Caco-2 (cell line): Measurements from ENCODE around the gene CYP1A2. TPM values are rescaled to one million over a fixed set of nuclear protein-coding genes. Genes with fewer than 3 reads are reported as not detected.

Experiments used
- BruUV-seq: library from RNA; stranded (reverse); fragments of 400-500 nt; replicated peaks from 2 replicates; lab custom pipeline; 2021; lab: Mats Ljungman, UMichigan
- CTCF ChIA-PET: fragments of 300-600 bp; sonication (Branson Sonifier 250); formaldehyde crosslinking; loops from one replicate; lab custom pipeline; 2022; ENCODE audit warnings: antibody characterized with exemption; lab: Charles Lee
- POLR2A ChIA-PET: fragments of 300-600 bp; sonication (Branson Sonifier 250); formaldehyde crosslinking; loops from one replicate; lab custom pipeline; 2022; ENCODE audit warnings: antibody characterized with exemption; lab: Charles Lee
- DNase-seq, 2 experiments: peaks; one replicate each; pipeline versions ENCODE4 v3.0.0 to v3.0.0-alpha.2; 2020 to 2022
- H3K27me3 ChIP-seq: replicated peaks from 2 replicates; pipeline ENCODE4 v1.6.0; 2011; ENCODE audit warnings: low read length; ENCODE audit not compliant: control insufficient read depth, insufficient read depth
- H3K36me3 ChIP-seq: 2 replicates; pipeline ENCODE4 v1.5.1; 2011; ENCODE audit warnings: low read length; ENCODE audit not compliant: control insufficient read depth, insufficient read depth
- H3K4me1 ChIP-seq: fragments of 250-450 bp; sonication (Bioruptor Pico); 2 replicates; pipeline ENCODE4 v1.5.1; 2020; ENCODE audit warnings: mild to moderate bottlenecking
- H3K4me3 ChIP-seq: 2 replicates; pipeline ENCODE4 v1.5.1; 2011; ENCODE audit warnings: low read depth, mild to moderate bottlenecking, control low read depth, low read length
- H3K9me3 ChIP-seq: fragments of 250-450 bp; sonication (Bioruptor Pico); 2 replicates; pipeline ENCODE4 v1.5.1; 2020; ENCODE audit warnings: mild to moderate bottlenecking, moderate library complexity
- H3K27ac Mint-ChIP-seq: one replicate; pipeline ENCODE4 v1.8.0; 2022; ENCODE audit warnings: mixed read lengths; ENCODE audit not compliant: unreplicated experiment
- H3K27me3 Mint-ChIP-seq: one replicate; pipeline ENCODE4 v1.8.0; 2022; ENCODE audit warnings: mixed read lengths; ENCODE audit not compliant: insufficient read depth, unreplicated experiment
- H3K36me3 Mint-ChIP-seq: one replicate; pipeline ENCODE4 v1.8.0; 2022; ENCODE audit warnings: mild to moderate bottlenecking, mixed read lengths; ENCODE audit not compliant: insufficient read depth, unreplicated experiment
- H3K4me1 Mint-ChIP-seq: one replicate; pipeline ENCODE4 v1.8.0; 2022; ENCODE audit warnings: low read depth, mixed read lengths; ENCODE audit not compliant: unreplicated experiment
- H3K4me3 Mint-ChIP-seq: one replicate; pipeline ENCODE4 v1.8.0; 2022; ENCODE audit warnings: mild to moderate bottlenecking, moderate library complexity, mixed read lengths; ENCODE audit not compliant: unreplicated experiment
- H3K9me3 Mint-ChIP-seq: one replicate; pipeline ENCODE4 v1.8.0; 2022; ENCODE audit warnings: mixed read lengths; ENCODE audit not compliant: unreplicated experiment
- intact Hi-C: fragments of 100-400 bp; cut with micrococcal nuclease; formaldehyde crosslinking; loops from one replicate; pipeline ENCODE4 v1.10.0; 2022; ENCODE audit not compliant: unreplicated experiment
- microRNA-seq: library from miRNA; unstranded; fragments of <30 nt; microRNA quantifications from one replicate; pipeline ENCODE4 v1.2.0, GENCODE V29; 2022
- total RNA-seq: library from RNA; stranded (reverse); gene quantifications from 2 replicates; pipeline ENCODE4 v1.2.3, GENCODE V29; 2022
- TF ChIP-seq, protein P1 (sequence below), 2 experiments: fragments of 200-600 bp in 1 of 2; IDR thresholded peaks; 1 replicate in 1 of 2; 2 replicates in 1 of 2; pipeline versions ENCODE4 v1.5.1 to v1.8.0; 2011 to 2022; ENCODE audit warnings: antibody characterized with exemption in 1 of 2, control low read depth in 1 of 2, inconsistent platforms in 1 of 2, low read depth in 1 of 2, low read length in 1 of 2, mild to moderate bottlenecking in 1 of 2, moderate library complexity in 1 of 2; ENCODE audit not compliant: insufficient read depth in 1 of 2, severe bottlenecking in 1 of 2, unreplicated experiment in 1 of 2

CYP1A2 gene
- total RNA-seq, 1 experiment from 2014 or later: not detected

DNA sequence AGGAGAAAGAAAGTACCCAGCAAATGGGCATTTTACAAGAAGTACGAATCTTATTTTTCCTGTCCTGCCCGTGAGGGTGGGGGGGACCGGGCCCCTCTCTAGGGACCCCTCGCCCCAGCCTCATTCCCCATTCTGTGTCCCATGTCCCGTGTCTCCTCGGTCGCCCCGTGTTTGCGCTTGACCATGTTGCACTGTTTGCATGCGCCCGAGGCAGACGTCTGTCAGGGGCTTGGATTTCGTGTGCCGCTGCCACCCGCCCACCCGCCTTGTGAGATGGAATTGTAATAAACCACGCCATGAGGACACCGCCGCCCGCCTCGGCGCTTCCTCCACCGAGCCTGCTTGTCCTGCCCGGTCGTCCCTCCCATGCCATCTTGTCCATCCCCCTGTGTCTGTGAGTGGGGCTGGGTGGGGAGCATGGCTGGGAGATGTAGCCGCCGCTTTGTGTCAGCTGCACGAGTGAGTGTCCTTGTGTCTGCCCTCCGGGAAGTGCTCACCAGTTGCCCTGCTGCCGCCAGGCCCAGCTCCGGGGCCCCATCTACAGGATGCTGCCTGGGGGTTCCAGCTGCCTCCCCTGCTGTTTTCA is 54.3 kb downstream of the CYP1A2 start:
- ChIA-PET POLR2A (no interaction called here), CTCF (no interaction called here)
- Histone ChIP-seq H3K27me3 (no peaks in the 10 kb centered on the region), H3K4me1 (no peaks in the 10 kb centered on the region), H3K9me3 (no peaks in the 10 kb centered on the region), H3K4me3 (no peak overlapping the region), H3K36me3 (peaks cover 6% of the 10 kb centered on the region)
- peak in 1 of 2 experiments; percentile 23 for DNase-seq
- H3K9me3 Mint-ChIP-seq: no peaks in the 10 kb centered on the region
- H3K27ac Mint-ChIP-seq: no peak overlapping the region
- H3K4me1 Mint-ChIP-seq: no peaks in the 10 kb centered on the region
- TF ChIP-seq, protein P1, sequence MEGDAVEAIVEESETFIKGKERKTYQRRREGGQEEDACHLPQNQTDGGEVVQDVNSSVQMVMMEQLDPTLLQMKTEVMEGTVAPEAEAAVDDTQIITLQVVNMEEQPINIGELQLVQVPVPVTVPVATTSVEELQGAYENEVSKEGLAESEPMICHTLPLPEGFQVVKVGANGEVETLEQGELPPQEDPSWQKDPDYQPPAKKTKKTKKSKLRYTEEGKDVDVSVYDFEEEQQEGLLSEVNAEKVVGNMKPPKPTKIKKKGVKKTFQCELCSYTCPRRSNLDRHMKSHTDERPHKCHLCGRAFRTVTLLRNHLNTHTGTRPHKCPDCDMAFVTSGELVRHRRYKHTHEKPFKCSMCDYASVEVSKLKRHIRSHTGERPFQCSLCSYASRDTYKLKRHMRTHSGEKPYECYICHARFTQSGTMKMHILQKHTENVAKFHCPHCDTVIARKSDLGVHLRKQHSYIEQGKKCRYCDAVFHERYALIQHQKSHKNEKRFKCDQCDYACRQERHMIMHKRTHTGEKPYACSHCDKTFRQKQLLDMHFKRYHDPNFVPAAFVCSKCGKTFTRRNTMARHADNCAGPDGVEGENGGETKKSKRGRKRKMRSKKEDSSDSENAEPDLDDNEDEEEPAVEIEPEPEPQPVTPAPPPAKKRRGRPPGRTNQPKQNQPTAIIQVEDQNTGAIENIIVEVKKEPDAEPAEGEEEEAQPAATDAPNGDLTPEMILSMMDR (IDR thresholded peaks at IDR 0.05; ENCODE audit: insufficient read depth in 1 of 2, low read depth in 1 of 2, low read length in 1 of 2, severe bottlenecking in 1 of 2, unreplicated experiment in 1 of 2): no peak
- no peak overlapping the region for H3K4me3 Mint-ChIP-seq
- intact Hi-C loops: no loop called here
- no peaks in the 10 kb centered on the region for H3K27me3 Mint-ChIP-seq
- H3K36me3 Mint-ChIP-seq: peaks cover 37% of the 10 kb centered on the region
- no TSS peak for BruUV-seq

DNA sequence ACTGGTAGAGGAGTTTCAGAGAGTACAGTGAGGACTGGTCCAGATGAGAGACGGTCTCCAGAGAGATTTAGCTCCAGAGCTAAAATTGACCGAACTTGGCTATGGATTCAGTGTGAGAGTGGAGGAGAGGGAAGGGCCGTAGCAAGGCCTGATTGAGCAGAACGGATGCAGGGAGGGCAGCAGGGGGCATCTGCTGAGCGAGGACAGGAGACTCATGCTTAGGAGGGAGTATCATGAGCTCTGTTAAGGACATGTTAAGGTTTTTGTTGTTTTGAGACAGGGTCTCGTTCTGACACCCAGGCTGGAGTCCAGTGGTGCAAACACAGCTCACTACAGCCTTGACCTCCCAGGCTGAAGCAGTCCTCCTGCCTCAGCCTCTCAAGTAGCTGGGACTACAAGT is 56.3 kb downstream of the CYP1A2 start:
- Mint-ChIP-seq H3K27me3 (no peaks in the 10 kb centered on the region), H3K4me3 (no peak overlapping the region), H3K27ac (no peak overlapping the region), H3K4me1 (no peaks in the 10 kb centered on the region), H3K9me3 (no peaks in the 10 kb centered on the region), H3K36me3 (peaks cover 37% of the 10 kb centered on the region)
- POLR2A ChIA-PET: interaction anchor here (0.6 kb wide), 1 partner anchor 19 kb away, joined by 3 read pairs; no protein-coding TSS in a partner anchor
- Histone ChIP-seq H3K4me1 (no peaks in the 10 kb centered on the region), H3K27me3 (no peaks in the 10 kb centered on the region), H3K36me3 (peaks cover 6% of the 10 kb centered on the region), H3K4me3 (no peak overlapping the region), H3K9me3 (no peaks in the 10 kb centered on the region)
- CTCF ChIA-PET: interaction anchor here (1.0 to 1.1 kb wide), 3 partner anchors 15 to 36 kb away, joined by 3 to 4 read pairs (median 3); no protein-coding TSS in a partner anchor
- BruUV-seq: no TSS peak
- intact Hi-C loops: no loop called here
- no peak for DNase-seq
- TF ChIP-seq, protein P1 (IDR thresholded peaks at IDR 0.05; ENCODE audit: insufficient read depth in 1 of 2, low read depth in 1 of 2, low read length in 1 of 2, severe bottlenecking in 1 of 2, unreplicated experiment in 1 of 2): no peak

Small RNAs within 50 kb of the gene (microRNA-seq; reads per million reads assigned to microRNA genes)
- gene MIR4513: not detected

Other genes with a start within 250 kb of the CYP1A2 start
- gene ARID3B, start 207.6 kb upstream of the CYP1A2 start, total RNA-seq: 36.1 and 37.0 TPM in 2 replicates
- gene CLK3, start 133.0 kb upstream of the CYP1A2 start, total RNA-seq: 49.4 and 54.5 TPM in 2 replicates
- gene EDC3, start 52.8 kb upstream of the CYP1A2 start, total RNA-seq: 50.9 and 62.0 TPM in 2 replicates
- gene CYP1A1, start 23.3 kb upstream of the CYP1A2 start, total RNA-seq: 55.5 and 73.8 TPM in 2 replicates
- gene CSK, start 33.2 kb downstream of the CYP1A2 start, total RNA-seq: 62.7 and 62.8 TPM in 2 replicates
- gene LMAN1L, start 64.0 kb downstream of the CYP1A2 start, total RNA-seq: not detected in 2 replicates
- gene CPLX3, start 77.8 kb downstream of the CYP1A2 start, total RNA-seq: not detected in 2 replicates
- 28.2 and 33.4 TPM in 2 replicates for gene ULK3, start 94.3 kb downstream of the CYP1A2 start, total RNA-seq
- gene SCAMP2, start 124.5 kb downstream of the CYP1A2 start, total RNA-seq: 97.4 and 98.5 TPM in 2 replicates
- gene MPI, start 141.2 kb downstream of the CYP1A2 start, total RNA-seq: 29.1 and 32.0 TPM in 2 replicates
- 73.7 and 75.4 TPM in 2 replicates for gene FAM219B, start 158.0 kb downstream of the CYP1A2 start, total RNA-seq
- gene COX5A, start 189.2 kb downstream of the CYP1A2 start, total RNA-seq: 306 and 318 TPM in 2 replicates
- gene RPP25, start 207.9 kb downstream of the CYP1A2 start, total RNA-seq: 30.1 and 35.3 TPM in 2 replicates
- 9.2 and 11.8 TPM in 2 replicates for gene SCAMP5, start 246.7 kb downstream of the CYP1A2 start, total RNA-seq